SK-N-SH (cell line): Measurements from ENCODE around the gene ARHGEF25.

ENCODE experiments used
- CHD2 ChIP-seq: fragments of 150-350 bp; IDR thresholded peaks from 2 replicates; pipeline ENCODE4 v1.6.1; 2018; ENCODE audit warnings: low read length; ENCODE audit not compliant: partially characterized antibody
- MXI1 ChIP-seq: IDR thresholded peaks from 2 replicates; pipeline ENCODE4 v1.6.1; 2012; ENCODE audit warnings: mild to moderate bottlenecking, low read depth, low read length, improper control_type of control experiment
- NFIC ChIP-seq: IDR thresholded peaks from 2 replicates; pipeline ENCODE4 v1.4.0; 2012; ENCODE audit warnings: borderline replicate concordance
- TF ChIP-seq, protein P1 (sequence below): fragments of 200-600 bp; sonication (generic); IDR thresholded peaks from 2 replicates; pipeline ENCODE4 v1.6.1; 2017; ENCODE audit warnings: antibody characterized with exemption, mild to moderate bottlenecking, moderate library complexity

DNA sequence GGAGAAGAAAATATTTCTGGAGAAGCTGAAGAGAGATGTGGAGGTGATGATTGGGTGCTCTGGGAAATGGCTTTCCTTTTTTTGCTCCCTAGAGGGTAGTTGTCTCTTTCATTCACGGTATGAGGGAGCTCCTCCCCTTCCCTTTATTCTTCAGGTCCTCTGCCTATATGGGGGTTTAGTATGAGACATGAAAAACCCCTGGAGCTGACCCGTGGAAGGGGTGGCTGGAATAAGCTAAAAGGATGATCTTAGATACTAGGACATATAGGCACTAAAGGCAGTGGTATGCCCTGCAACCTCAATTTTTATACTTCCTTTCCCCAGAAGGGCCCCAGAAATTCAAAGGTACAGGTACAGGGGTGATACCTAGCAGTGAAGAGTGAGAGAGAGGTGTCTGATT, 10.8 kb upstream of the ARHGEF25 start:
- TF ChIP-seq MXI1: no peak
- TF ChIP-seq CHD2: no peak
- TF ChIP-seq, protein P1, sequence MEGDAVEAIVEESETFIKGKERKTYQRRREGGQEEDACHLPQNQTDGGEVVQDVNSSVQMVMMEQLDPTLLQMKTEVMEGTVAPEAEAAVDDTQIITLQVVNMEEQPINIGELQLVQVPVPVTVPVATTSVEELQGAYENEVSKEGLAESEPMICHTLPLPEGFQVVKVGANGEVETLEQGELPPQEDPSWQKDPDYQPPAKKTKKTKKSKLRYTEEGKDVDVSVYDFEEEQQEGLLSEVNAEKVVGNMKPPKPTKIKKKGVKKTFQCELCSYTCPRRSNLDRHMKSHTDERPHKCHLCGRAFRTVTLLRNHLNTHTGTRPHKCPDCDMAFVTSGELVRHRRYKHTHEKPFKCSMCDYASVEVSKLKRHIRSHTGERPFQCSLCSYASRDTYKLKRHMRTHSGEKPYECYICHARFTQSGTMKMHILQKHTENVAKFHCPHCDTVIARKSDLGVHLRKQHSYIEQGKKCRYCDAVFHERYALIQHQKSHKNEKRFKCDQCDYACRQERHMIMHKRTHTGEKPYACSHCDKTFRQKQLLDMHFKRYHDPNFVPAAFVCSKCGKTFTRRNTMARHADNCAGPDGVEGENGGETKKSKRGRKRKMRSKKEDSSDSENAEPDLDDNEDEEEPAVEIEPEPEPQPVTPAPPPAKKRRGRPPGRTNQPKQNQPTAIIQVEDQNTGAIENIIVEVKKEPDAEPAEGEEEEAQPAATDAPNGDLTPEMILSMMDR: no peak
- TF ChIP-seq NFIC: no peak
